GM19395 (cell line): ENCODE data around the gene CD300LB.
"Not testable (repeated sequence)": the region's sequence is repeated elsewhere in the genome, so short reads cannot be mapped to it uniquely, and the experiment has no call there.

Experiments
- ATAC-seq: cut with Tn5 transposase; IDR thresholded peaks from one replicate; pipeline ENCODE4 v1.9.1; 2021; ENCODE audit warnings: mild to moderate bottlenecking, moderate library complexity; ENCODE audit not compliant: unreplicated experiment

Gene CD300LB

DNA sequence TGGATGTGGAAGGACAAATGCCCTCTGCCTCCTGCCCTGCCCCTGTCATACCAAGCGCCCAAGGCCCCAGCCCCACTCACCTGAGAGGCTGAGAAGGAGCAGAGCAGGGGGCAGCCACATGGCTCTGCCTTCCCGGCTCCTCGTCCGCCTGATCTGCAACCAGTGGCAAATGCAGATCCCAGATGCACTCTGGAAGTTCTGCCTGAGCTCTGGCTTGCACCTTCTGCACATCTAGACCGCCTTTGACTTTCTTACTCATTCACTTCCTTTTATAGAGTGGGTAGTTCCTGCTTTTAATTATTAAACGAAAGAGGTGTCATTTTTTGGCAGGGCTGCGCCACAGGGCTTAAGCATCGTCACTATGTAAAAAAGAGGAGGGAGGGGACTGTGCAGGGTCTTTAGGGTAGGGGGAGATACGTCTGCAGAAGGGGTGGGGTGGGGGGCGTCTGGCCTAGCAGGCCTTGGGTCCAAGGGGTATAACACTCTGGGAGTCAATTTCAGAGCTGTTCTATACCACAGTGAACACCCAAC, at the start of gene CD300LB:
CD300LB (minus strand) TSS at position 245 of the 531 bp plus-strand sequence; CDS start at position 120, 125 bp downstream.
- ATAC-seq: no peak

DNA sequence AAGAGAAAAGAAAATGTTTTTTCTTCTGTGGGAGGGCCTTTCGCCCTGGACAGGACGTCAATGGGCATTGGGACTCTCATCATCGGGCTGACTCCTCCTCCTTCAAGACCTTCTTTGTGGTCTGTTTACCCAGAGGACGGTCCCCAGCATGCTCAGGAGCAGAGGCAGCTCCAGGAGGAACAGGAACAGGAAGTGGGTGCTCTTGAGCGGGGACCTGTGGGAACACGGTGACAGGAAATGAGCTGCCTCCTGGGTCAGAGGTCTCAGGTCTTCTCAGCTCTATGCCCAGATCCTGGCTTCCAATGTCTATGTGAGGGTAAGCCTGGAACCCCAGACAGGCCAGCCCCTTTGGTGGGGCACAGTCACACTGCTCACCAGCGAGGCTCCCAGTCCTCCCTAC, 48.6 kb upstream of the CD300LB start:
- ATAC-seq: no peak

DNA sequence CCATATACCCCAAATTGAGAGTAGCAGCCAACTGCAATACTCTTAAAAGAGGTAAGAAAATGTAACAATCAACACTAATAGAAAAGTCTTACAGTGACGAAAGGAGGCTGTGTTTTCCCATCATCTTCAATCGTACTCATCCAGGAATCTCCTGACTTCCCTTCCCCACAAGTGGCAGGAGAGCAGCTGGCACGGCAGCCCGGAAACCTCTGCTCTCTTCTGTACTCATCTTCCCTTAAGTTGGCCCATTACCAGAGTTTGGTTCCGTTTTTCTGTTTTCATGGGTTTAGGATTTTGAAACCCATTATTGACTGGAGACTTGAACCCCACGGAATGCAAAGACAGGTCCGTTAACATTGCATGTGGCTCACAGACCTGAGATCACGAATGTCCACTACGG, 47.7 kb upstream of the CD300LB start:
- ATAC-seq: no peak

DNA sequence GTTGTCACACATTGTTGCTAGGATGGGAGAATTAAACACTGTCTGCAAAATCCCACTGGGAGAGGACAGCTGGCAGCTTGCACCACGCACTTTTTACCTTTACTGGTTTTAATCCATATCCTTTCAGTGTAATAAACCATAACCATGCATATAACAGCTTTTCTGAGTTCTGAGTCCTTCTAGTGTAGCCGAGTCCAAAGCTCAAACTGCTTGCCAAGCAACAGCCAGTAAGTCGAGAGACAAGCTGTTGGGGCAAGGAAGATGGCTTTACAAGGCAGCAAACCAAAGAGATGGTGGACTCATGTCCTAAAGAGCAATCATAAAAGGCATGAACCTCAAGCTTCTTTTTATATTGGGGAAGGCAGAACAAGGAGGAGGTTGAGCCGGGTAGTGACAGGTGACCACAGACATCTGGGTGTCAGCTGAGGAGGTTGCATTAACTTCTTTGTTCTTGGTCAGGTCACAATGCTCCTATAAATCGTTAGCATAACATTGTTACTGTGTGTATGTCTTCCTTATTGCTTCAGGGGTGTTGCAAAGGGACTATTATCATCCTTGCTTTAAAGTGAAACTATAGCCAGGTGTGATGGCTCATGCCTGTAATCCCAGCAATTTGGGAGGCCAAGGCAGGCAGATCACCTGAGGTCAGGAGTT, 43.3 kb upstream of the CD300LB start:
- no peak for ATAC-seq

DNA sequence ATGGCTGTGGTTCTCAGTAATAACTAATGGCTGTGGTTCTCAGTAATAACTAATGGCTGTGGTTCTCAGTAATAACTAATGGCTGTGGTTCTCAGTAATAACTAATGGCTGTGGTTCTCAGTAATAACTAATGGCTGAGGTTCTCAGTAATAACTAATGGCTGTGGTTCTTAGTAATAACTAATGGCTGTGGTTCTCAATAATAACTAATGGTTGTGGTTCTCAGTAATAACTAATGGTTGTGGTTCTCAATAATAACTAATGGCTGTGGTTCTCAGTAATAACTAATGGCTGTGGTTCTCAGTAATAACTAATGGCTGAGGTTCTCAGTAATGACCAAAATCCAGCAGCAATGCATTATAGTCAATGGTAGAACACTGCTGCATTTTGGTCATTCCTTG, 42.4 kb upstream of the CD300LB start:
- ATAC-seq: not testable (repeated sequence)

DNA sequence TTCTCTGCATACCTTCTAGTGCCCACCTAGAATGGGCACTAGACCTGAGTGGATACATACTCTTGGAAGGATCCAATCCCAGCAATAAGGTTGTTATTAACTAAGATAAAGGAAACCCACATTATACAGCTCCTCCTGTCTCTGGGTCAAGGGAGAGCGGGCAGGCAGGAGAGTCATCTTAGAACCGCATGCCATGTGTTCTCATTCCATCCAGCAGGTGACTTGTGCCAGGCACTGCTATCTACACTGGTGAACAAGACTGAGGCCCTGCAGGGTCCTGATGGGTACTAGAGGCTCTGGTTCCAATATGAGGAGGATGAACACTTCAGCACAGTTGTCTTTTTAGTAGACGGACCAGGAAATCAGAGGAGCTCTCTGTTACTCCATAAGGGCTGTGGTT, 41.9 kb upstream of the CD300LB start:
- no peak for ATAC-seq

DNA sequence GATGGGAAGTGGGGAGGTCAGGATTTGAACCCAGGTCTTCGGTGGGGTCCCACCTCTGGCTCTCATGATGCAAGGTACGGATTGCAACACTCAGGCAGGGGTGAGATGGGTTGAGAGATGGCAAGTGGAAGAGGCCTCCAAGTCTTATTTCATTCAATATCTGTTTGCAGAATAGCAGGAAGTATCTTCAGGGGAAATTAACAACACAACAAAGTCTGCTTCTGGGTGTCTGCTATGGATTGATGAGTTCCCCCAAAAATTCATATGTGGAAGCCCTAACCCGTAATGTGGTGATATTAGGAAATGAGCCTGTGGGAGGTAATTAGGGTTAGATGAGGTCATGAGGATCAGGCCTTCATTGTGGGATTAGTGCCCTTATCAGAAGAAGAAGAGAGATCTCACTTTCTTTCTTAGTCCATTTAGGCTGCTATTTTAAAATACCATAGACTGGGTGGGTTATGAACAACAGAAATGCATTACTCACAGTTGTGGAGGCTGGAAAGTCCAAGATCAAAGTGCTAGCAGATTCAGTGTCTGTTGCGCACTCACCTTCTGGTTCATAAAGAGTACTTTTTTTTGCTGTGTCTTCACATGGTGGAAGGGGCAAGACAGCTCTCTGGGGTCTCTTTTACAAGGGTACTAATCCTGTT, 40.5 kb upstream of the CD300LB start:
- ATAC-seq: no peak

DNA sequence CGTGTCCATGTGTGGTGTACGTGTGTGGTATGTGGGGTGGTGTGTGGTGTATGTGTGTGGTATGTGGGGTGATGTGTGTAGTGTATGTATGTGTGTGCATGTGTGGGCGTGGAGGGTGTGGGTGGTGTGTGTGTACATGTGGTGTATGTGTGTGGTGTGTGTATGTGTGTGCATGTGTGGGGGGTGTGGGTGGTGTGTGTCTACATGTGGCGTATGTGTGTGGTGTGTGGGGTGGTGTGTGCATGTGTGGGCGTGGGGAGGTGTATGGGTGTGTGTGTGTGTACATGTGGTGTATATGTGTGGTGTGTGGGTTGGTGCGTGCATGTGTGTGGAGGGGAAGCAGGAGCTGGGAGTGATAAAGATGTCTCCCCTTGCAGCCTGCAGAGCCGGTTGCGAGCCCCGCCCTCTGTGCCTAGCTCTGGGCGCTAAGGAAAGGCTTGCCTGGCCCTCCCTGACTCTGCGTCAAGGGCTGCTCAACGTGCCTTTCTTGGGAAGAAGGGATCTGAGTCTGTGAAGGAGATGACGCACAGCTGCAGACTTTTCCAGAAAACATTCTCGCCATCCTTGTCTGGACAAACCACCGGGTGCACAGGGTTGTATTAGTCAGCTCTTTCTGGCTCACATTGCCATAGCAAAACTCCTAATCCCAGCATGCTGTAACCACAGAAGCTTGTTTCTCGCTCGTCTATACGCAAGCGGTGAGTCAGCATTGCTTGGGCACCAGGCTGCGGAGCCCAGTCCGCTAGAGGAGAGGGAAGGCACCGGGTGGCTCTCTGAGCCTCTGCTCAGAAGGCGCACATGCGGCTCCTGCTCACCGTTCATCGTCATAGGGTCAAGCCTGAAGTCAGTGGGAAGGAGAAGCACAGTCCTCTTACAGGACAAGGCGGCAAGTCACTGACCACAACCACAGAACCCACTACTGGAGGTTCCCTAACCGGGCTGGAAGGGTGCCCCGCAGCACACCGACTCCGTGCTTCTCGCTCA, 38.0 kb upstream of the CD300LB start:
- no peak for ATAC-seq

DNA sequence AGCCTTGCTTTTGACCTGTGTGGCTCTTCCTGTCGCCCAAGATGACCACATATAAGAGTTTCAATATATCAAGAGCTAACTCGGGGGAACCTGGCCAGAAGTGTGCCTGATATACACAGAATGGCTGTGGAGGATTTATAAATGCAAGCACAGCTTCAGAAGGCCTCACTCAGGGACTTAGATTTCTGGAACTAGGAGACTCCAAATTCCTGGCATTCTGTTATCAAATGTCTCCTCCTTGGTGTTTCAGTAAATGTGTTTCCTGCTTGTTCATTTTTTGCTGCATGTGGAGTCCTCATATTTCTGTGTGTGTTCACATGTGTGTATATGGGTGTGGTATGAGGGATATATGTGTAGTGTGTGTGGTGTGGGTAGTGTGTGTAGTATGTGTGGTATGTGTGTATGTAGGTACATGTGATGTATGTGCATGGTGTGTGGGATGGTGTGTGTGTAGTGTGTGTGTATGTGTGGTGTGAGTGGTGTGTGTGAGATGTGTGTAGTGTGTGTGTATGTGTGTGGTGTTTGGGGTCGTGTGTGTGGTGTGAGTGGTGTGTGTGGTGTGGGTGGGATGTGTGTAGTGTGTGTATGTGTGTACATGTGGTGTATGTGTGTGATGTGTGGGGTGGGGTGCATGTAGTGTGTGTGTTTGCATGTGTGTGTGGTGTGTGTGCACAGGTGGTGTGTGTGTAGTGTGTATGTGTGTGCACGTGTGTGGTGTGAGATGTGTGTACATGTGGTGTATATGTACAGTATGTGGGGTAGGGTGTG, 37.0 kb upstream of the CD300LB start:
- no peak for ATAC-seq

DNA sequence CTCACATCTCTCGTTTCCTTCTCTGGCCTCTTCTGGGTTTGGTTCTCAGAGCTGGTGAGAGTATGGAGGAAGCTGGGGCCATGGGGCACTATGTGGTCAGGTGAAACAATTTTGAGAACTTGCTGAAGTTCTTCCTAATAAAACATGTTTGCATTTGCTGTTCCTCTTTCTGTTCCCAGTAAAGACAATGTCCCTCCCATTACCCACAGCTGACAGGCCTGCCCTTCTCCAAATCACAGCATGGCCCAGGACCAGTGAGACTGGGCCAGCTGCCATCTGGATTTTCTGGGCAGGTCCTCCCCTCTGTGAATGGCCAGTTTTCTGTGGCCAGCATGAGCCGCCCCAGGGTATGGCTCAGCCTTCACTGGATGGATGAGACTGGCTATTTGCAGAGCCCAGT, 36.1 kb upstream of the CD300LB start, which contains the start of gene CD300H:
CD300H (minus strand) TSS at position 113 of the 400 bp plus-strand sequence.
- no peak for ATAC-seq

DNA sequence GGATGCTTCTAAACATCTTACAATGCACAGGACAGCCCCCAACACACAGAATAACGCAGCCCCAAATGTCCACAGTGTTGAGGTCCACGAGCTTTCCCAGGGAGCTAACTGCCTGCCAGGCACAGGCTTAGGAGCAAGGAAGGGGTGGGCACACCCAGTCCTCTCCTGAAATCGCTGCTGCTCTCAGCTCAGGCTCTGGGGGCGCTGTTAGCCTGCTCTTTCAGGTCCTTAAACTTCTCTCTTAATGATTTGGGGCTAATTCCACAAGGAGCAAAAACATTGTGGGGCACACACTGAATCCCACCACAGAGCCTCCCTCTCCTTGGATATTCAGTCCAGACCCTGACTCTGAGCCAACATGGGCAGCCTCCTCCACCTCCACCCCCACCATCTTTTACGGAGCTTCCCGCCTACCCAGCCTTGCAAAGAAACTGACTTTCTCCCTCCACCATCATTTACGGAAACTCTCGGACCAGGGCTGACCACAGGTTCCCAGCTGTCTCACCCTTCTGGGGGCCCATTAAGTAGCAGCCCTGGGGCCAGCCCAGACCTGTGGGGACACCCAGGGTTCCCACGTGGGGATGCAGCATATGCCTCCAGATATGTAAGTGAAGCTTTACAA, 35.0 kb upstream of the CD300LB start:
- ATAC-seq: no peak

DNA sequence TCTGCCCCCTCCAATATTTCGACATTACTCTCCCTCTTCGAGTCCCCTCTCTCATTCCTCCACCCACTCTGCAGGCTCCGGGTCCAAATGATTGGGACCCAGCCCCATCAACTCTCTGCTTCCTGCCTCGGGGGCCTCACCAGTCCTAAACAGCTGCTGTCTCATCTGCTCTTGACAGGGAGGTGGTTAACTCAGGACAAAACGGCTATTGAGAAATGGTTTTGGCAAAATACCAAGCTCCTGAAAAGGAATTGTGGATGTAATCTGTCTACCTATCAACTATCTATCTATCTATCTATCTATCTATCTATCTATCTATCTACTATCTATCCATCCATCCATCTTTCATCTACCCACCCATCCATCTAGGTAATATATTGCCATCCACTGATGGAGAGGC, 33.9 kb upstream of the CD300LB start:
- no peak for ATAC-seq

DNA sequence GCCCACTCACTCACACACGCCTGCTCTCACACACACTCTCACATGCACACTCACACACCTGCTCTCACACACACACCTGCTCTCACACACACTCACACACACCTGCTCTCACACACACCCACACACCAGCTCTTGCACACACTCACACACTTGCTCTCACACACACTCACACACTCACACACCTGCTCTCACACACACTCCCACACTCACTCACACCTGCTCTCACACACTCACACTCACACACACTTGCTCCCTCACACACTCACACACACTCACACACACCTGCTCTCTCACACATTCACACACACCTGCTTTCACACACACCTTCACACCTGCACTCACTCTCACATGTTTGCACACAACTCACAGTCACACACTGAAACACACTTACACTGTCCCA, 32.1 kb upstream of the CD300LB start:
- ATAC-seq: no peak

DNA sequence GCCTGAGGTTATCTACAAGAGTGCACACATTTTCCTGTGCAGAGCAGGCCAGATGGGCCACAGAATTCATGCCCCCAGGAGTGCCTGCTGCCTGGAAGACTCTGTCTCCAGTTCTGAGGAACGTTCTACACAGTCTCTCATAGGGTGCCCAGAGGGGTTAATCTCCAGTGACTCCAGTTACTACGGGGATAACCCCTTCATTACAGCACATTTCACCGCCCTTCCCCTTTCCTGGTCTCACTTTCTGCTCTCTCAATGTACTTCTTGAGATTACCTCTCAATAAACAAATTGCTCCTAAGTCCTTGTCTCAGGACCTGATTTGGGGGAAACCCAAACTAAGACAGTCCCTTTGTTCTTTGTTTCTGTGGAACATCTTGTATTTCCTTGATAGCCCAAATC, 30.3 kb upstream of the CD300LB start:
- ATAC-seq: no peak

DNA sequence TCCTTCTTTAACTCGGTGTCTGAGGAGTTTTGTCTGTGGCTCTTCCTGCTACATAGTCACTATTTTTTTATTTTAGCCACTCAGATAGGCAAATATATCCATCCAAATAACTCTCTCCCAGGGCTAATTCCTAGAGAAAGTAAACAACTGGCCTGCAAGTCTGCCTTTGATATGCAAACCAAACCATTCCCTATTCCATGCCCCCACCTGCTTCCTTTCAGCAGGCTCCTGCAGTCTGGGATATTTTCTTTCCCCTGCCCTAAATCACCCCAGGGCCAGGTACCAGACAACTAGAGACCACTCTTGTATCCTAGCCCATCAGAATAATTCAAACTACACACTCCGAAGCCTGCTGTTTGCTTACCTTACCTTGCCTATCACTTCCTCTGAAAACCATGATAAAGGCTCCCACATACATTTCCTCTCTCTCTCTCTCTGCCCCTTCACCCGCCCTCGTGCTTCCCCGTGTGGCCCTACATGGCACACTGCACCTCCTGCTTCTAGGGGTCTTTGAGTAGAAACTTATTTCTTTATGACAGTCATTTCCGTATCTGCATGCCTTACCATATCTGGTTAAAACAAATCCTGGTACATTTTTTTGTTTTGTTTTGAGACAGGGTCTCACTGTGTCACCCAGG, 27.7 kb upstream of the CD300LB start:
- ATAC-seq: no peak

DNA sequence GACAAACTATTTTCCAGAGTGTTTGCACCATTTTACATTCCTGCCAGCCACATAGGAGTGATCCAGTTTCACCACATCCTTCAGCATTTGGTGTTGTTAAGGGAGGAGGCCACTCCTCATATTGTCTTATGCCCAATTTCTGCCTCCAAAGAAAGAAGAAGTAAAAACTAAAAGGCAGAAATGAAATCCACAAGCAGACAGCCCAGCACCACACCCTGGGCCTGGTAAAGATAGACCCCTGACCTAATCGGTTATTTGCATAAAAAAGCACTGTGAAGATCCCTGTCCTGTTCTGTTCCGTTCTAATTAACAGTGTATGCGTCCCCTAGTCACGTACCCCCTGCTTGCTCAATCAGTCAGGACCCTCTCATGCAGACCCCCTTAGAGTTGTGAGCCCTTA, 27.1 kb upstream of the CD300LB start:
- not testable (repeated sequence) for ATAC-seq

DNA sequence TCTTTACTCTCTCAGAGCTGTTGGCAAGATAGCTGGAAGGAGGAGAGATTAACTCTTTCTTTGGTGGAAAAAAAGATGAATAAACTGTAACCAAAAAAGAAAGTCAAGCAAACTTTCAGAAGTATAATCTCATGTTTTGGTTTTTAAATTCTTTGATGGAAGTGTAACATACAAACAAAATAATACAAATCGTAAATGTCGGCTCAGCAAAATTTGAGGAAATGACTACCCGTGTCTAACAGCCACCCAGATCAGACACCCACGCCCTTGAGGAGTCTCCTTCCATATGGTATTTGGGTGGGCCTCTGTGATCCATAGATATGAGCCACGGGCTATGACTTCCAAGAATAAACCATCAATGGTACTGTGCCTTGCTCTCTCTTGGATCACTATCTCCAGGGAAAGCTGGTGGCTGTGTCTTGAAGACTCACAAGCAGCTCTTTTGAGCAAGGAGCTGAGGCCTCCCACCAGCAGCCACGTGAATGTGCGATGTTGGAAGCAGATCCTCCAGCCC, 24.2 kb upstream of the CD300LB start:
- no peak for ATAC-seq

DNA sequence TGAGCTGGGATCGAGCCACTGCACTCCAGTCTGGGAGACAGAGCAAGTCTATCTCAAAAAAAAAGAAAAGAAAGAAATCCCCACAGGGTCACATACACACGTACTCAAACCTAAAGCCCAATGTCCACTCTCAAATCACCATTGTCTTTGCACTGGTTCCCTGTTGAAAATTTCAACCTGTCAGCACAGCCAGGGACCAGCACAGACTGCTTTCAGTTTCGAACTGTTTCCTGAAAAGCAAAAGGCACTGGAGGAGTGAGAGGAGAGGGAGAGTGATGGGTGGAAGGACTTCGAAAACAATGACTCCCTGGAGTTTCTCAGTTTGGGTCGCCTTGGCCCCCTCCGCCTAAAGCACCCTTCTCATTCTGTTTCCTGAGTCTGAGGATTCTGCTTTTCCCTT, 23.6 kb upstream of the CD300LB start:
- no peak for ATAC-seq

DNA sequence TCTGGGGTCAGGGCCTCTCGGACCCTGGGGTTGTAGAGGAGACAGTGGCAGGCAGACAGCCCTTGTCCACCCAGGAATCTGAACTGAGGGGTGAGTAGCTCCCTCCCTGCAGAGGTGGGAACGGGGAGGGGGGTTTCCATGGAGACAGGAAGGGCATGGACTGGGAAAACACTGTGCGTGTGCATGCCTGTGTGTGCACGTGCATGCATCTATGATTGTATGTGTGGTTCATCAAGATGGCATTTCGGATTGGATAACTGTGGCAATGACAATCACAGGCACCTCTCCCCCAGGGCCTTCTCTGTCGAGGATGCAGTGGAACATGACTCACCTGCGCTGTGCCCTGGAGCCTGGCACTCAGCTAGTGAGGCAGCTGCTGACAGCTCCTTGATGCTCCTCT, 20.8 kb upstream of the CD300LB start:
- ATAC-seq: no peak
